RWPE2 (cell line): ENCODE data around the gene AMZ2.
A peak's percentile ranks its signal among the peaks of the same experiment; 100 is the strongest.

Experiments used
- ATAC-seq: fragments of 200-7000 bp; cut with Tn5 transposase; 3 replicates; pipeline ENCODE4 v1.9.1; 2021; ENCODE audit warnings: low read depth
- DNase-seq: peaks from one replicate; pipeline ENCODE4 v3.0.0-alpha.2; 2020; ENCODE audit warnings: low spot score
- H3K27ac ChIP-seq: fragments of 450-650 bp; 2 replicates; pipeline ENCODE4 v1.5.1; 2017; ENCODE audit warnings: mild to moderate bottlenecking; ENCODE audit not compliant: poor library complexity, severe bottlenecking
- H3K27me3 ChIP-seq: fragments of 250-450 bp; sonication (Bioruptor Pico); 2 replicates; pipeline ENCODE4 v1.5.1; 2021; ENCODE audit warnings: mild to moderate bottlenecking, moderate library complexity; ENCODE audit not compliant: insufficient read depth, poor library complexity, severe bottlenecking
- H3K36me3 ChIP-seq: fragments of 250-450 bp; sonication (Bioruptor Pico); 2 replicates; pipeline ENCODE4 v1.5.1; 2020; ENCODE audit warnings: low read depth, mild to moderate bottlenecking, moderate library complexity
- H3K4me1 ChIP-seq: fragments of 250-450 bp; sonication (Bioruptor Pico); 2 replicates; pipeline ENCODE4 v1.5.1; 2021; ENCODE audit warnings: mild to moderate bottlenecking, moderate library complexity; ENCODE audit not compliant: insufficient read depth, poor library complexity, severe bottlenecking
- H3K4me3 ChIP-seq: fragments of 250-450 bp; sonication (Bioruptor Pico); 2 replicates; pipeline ENCODE4 v1.5.1; 2021; ENCODE audit warnings: mild to moderate bottlenecking, moderate library complexity; ENCODE audit not compliant: severe bottlenecking
- H3K9me3 ChIP-seq: fragments of 250-450 bp; sonication (Bioruptor Pico); 2 replicates; pipeline ENCODE4 v1.5.1; 2021; ENCODE audit warnings: mild to moderate bottlenecking, moderate library complexity; ENCODE audit not compliant: severe bottlenecking
- CTCF ChIP-seq: fragments of 450-650 bp; IDR thresholded peaks from one replicate; pipeline ENCODE4 v1.5.1; 2017; ENCODE audit warnings: mild to moderate bottlenecking, moderate library complexity; ENCODE audit not compliant: poor library complexity, severe bottlenecking

The AMZ2 gene

GRCh38 chr17:68291836-68292688, 44.2 kb downstream of the AMZ2 start:
- peak overlapping the region; percentile 55 for H3K4me3 ChIP-seq
- H3K4me1 ChIP-seq: no peaks in the 10 kb centered on the region
- ATAC-seq: peak; percentile 83
- no peaks in the 10 kb centered on the region for H3K9me3 ChIP-seq
- peaks cover 41% of the 10 kb centered on the region for H3K27me3 ChIP-seq
- TF ChIP-seq CTCF: no peak
- no peaks in the 10 kb centered on the region for H3K36me3 ChIP-seq
- H3K27ac ChIP-seq: no peak overlapping the region
- peak; percentile 78 for DNase-seq

GRCh38 chr17:68292689-68293040, 44.8 kb downstream of the AMZ2 start:
- H3K36me3 ChIP-seq: no peaks in the 10 kb centered on the region
- ATAC-seq (no peak), DNase-seq (no peak)
- peaks cover 41% of the 10 kb centered on the region for H3K27me3 ChIP-seq
- no peaks in the 10 kb centered on the region for H3K4me1 ChIP-seq
- H3K4me3 ChIP-seq: no peak overlapping the region
- no peak overlapping the region for H3K27ac ChIP-seq
- no peak for TF ChIP-seq CTCF
- H3K9me3 ChIP-seq: no peaks in the 10 kb centered on the region

- DNase-seq (no peak), ATAC-seq (no peak)
- TF ChIP-seq CTCF: no peak
- no peak overlapping the region for H3K4me3 ChIP-seq
- no peaks in the 10 kb centered on the region for H3K36me3 ChIP-seq
- H3K4me1 ChIP-seq: no peaks in the 10 kb centered on the region
- H3K9me3 ChIP-seq: no peaks in the 10 kb centered on the region
- peaks cover 41% of the 10 kb centered on the region for H3K27me3 ChIP-seq
- no peak overlapping the region for H3K27ac ChIP-seq
Observed at GRCh38 chr17:68293490-68294195, 45.8 kb downstream of the AMZ2 start.

- Histone ChIP-seq H3K36me3 (no peaks in the 10 kb centered on the region), H3K27me3 (peaks cover 41% of the 10 kb centered on the region), H3K9me3 (no peaks in the 10 kb centered on the region), H3K27ac (no peak overlapping the region), H3K4me3 (no peak overlapping the region), H3K4me1 (no peaks in the 10 kb centered on the region)
- ATAC-seq (no peak), DNase-seq (no peak)
- no peak for TF ChIP-seq CTCF
Observed at GRCh38 chr17:68294196-68294555, 46.3 kb downstream of the AMZ2 start.

- H3K27ac ChIP-seq: no peak overlapping the region
- ATAC-seq (no peak), DNase-seq (no peak)
- H3K36me3 ChIP-seq: no peaks in the 10 kb centered on the region
- no peaks in the 10 kb centered on the region for H3K9me3 ChIP-seq
- TF ChIP-seq CTCF: no peak
- H3K4me1 ChIP-seq: no peaks in the 10 kb centered on the region
- H3K4me3 ChIP-seq: no peak overlapping the region
- H3K27me3 ChIP-seq: peaks cover 37% of the 10 kb centered on the region
Observed at GRCh38 chr17:68294617-68295016, 46.8 kb downstream of the AMZ2 start.
